Tibial nerve (tissue), 4 donors: ENCODE measurements around the gene ARL2BP.
"Not testable (repeated sequence)": the region's sequence is repeated elsewhere in the genome, so short reads cannot be mapped to it uniquely, and the experiment has no call there.

Source experiments
- CTCF ChIP-seq, 5 experiments: fragments of 200-600 bp in 3 of 5; fragments of 450-650 bp in 2 of 5; sonication (generic) in 3 of 5; IDR thresholded peaks; one replicate each; pipeline ENCODE4 v1.5.1; 2016 to 2019; ENCODE audit warnings: antibody characterized with exemption in 5 of 5, mild to moderate bottlenecking in 3 of 5, moderate library complexity in 2 of 5
- EP300 ChIP-seq, 2 donors: sonication (generic); formaldehyde crosslinking; IDR thresholded peaks; one replicate each; pipeline ENCODE4 v1.6.1; 2017; ENCODE audit warnings: antibody characterized with exemption in 2 of 2, mild to moderate bottlenecking in 1 of 2
- POLR2A ChIP-seq, 2 donors: fragments of 450-650 bp; IDR thresholded peaks; one replicate each; pipeline ENCODE4 v1.6.1; 2017; ENCODE audit warnings: antibody characterized with exemption in 2 of 2, mild to moderate bottlenecking in 2 of 2, moderate library complexity in 2 of 2

GRCh38 chr16:57200926-57201325 is 44.1 kb upstream of the ARL2BP start:
- TF ChIP-seq CTCF, POLR2A, EP300 (IDR thresholded peaks at IDR 0.05): not testable (repeated sequence)
